Measurements from ENCODE around the gene FBXO41.
"Not testable (repeated sequence)": the region's sequence is repeated elsewhere in the genome, so short reads cannot be mapped to it uniquely, and the experiment has no call there.

Gene FBXO41

DNA sequence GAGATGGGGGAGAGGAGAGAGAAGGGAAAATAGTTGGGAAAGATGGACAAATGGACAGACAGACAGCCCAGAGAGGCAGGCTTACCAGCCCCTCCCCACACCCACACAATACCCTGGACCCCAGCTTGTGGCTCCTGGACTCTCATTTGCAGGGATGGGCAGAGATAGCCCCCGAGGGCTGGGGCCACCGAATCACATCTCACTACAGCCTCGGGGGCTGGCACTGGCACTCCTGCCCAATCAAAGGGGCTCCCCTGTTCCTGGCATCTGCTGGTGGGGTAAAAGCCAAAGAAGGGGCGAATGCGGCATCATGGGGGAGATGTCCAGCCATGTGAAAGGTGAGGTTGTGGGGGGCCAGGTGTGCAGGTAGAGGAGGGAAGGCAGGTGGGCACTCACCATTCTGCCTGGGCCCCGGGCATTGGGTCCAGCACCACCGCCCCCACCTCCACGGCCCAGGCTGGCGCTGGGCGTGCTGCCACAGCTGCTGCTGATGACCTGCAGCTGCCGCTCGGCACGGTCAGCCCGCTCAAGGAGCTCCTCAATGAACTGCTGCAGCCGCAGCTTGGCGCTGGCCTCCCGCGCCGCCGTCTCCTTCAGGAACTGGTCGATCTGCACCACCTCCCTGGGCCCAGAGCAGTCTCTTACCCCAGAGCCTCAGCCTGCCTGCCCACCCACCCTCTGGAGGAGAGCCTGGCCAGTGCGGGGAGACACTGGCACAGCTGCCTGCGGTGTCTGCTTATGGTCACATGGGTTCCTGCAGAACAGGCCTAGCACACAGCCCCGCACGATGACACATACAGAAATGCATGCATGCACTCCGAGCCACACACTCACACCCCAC is 18.0 kb downstream of the FBXO41 start:
- peaks cover 48% of the 10 kb centered on the region for H3K27me3 Mint-ChIP-seq (ENCODE audit: low read depth)
- TF ChIP-seq, protein P1, sequence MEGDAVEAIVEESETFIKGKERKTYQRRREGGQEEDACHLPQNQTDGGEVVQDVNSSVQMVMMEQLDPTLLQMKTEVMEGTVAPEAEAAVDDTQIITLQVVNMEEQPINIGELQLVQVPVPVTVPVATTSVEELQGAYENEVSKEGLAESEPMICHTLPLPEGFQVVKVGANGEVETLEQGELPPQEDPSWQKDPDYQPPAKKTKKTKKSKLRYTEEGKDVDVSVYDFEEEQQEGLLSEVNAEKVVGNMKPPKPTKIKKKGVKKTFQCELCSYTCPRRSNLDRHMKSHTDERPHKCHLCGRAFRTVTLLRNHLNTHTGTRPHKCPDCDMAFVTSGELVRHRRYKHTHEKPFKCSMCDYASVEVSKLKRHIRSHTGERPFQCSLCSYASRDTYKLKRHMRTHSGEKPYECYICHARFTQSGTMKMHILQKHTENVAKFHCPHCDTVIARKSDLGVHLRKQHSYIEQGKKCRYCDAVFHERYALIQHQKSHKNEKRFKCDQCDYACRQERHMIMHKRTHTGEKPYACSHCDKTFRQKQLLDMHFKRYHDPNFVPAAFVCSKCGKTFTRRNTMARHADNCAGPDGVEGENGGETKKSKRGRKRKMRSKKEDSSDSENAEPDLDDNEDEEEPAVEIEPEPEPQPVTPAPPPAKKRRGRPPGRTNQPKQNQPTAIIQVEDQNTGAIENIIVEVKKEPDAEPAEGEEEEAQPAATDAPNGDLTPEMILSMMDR (IDR thresholded peaks at IDR 0.05; ENCODE audit: unreplicated experiment in 3 of 3), result no peak
- H3K9me3 Mint-ChIP-seq, result no peaks in the 10 kb centered on the region
- H3K27ac Mint-ChIP-seq, result no peak overlapping the region
- H3K4me1 Mint-ChIP-seq, result peaks cover 4% of the 10 kb centered on the region
- H3K4me3 Mint-ChIP-seq, result no peak overlapping the region
- H3K36me3 Mint-ChIP-seq (ENCODE audit: low read depth), result no peaks in the 10 kb centered on the region

DNA sequence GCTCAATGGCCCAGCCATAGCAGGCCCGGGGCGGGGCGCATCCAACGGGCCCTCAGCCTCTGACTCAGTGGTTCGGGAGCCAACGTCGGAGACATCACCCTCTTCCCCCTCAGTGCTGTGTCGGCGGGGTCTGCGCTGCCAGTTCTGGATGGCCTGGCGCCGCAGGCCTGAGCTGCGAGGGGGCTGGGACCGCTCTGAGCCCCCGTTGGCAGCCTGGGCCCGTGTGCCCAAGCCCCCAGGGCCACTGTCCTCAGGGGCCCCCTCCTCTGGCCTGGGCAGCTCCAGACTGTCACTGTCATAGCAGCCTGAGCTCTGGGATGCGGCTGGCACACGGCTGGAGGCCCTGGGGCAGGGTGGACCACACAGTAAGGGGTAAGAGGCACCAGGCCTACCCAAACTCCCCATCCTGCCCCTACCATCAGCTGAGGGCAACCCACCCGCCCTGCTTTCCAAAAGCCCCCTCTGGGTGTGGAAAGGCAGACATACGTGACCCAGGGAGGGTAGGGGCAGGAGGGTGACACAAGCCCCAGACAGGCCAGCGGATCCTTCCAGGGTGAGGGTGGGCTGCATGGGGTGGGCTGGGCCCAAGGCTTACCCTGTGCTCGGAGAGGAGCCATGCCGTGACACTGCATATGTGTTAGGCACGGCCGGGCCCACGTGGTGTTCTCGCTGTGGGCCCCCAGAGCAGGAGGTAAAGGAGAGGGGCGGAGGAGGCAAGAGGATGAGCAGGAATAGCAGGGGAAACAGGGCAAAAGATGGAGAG is 18.8 kb downstream of the FBXO41 start:
- no peak overlapping the region for H3K4me3 Mint-ChIP-seq
- peaks cover 4% of the 10 kb centered on the region for H3K4me1 Mint-ChIP-seq
- no peaks in the 10 kb centered on the region for H3K9me3 Mint-ChIP-seq
- peaks cover 40% of the 10 kb centered on the region for H3K27me3 Mint-ChIP-seq (ENCODE audit: low read depth)
- TF ChIP-seq, protein P1 (IDR thresholded peaks at IDR 0.05; ENCODE audit: unreplicated experiment in 3 of 3), result no peak
- H3K36me3 Mint-ChIP-seq (ENCODE audit: low read depth), result no peaks in the 10 kb centered on the region
- no peak overlapping the region for H3K27ac Mint-ChIP-seq

DNA sequence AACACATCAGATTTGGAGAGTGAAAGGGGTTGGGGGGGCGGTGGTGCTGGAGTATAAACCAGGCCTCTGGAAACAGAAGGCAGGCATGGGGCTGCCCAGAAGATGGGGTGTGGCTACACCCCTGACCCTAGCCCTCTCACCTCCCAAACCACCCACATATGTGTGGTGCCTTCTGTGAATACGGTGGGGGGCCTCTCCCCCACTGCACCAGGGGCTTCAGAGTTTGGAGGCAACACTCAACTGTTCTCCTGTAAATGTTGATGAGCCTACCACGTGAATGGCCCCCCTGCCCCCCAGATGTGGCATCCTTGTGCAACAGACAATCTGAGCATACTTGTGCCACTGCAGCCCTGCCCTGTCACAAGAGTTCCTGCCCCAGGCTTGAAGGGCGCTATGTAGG is 19.5 kb downstream of the FBXO41 start:
- Mint-ChIP-seq H3K4me1 (peaks cover 4% of the 10 kb centered on the region), H3K9me3 (no peaks in the 10 kb centered on the region), H3K4me3 (no peak overlapping the region), H3K27me3 (ENCODE audit: low read depth) (peaks cover 33% of the 10 kb centered on the region), H3K27ac (no peak overlapping the region), H3K36me3 (ENCODE audit: low read depth) (no peaks in the 10 kb centered on the region)
- TF ChIP-seq, protein P1 (IDR thresholded peaks at IDR 0.05; ENCODE audit: unreplicated experiment in 3 of 3), result no peak

DNA sequence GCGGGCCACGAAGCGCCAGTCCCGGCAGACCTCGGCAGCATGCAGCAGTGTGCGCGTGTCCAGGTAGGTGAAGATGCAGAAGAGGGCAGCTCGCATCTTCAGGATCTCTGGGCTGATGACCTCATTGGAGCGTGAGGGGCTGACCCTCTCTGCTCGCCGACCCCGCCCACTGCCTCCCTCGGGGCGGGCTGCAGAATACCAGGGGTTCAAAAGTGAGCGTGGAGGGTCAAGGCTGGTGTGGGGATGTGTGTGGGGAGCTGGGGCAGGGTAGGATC is 20.0 kb downstream of the FBXO41 start:
- H3K4me3 Mint-ChIP-seq, result no peak overlapping the region

DNA sequence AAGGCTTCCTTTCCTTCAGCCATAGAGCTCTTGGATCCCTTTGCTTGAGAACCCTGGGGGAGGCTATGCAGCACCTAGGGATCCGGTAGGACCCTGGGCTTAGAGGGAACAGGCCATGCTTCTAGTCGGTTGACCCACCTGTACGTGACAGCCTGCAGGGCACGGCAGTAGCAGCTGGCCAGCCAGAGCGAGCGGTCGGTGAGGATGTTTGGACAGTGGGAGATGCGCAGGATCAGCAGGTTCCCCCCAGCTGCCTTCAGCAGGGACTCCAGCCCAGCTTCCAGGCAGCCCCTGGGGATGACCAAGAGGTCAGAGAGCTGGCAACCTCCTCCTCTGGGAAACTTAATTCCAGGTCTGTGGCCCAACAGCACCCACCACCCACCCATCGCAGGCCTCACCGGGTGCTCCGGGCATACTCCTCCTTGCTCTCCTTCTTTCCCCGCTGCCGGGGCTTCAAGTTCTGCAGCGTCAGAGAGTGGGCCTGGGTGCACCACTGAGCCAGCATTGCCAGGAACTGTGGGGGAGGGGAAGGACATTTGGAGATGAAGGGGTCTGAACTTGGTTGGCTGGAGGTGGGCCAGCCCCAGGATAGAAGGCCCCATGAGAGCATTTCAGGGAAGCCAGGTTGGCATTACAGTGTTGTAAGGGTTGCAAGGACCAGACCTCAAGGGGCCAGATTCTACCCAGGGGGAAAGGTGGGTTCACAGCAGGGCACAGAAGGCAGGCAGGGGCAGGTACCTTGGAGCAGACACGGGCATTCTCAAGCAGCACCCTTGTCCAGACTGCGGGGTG is 20.5 kb downstream of the FBXO41 start:
- no peak overlapping the region for H3K27ac Mint-ChIP-seq
- no peak overlapping the region for H3K4me3 Mint-ChIP-seq
- TF ChIP-seq, protein P1 (IDR thresholded peaks at IDR 0.05; ENCODE audit: unreplicated experiment in 3 of 3), result no peak
- H3K27me3 Mint-ChIP-seq (ENCODE audit: low read depth), result peaks cover 28% of the 10 kb centered on the region
- no peaks in the 10 kb centered on the region for H3K36me3 Mint-ChIP-seq (ENCODE audit: low read depth)
- H3K9me3 Mint-ChIP-seq, result no peaks in the 10 kb centered on the region
- peaks cover 4% of the 10 kb centered on the region for H3K4me1 Mint-ChIP-seq

More for the DNA sequence above, 20.0 kb downstream of the FBXO41 start:
- peaks cover 4% of the 10 kb centered on the region for H3K4me1 Mint-ChIP-seq
- peaks cover 30% of the 10 kb centered on the region for H3K27me3 Mint-ChIP-seq (ENCODE audit: low read depth)
- H3K27ac Mint-ChIP-seq, result no peak overlapping the region
- H3K36me3 Mint-ChIP-seq (ENCODE audit: low read depth), result no peaks in the 10 kb centered on the region
- no peaks in the 10 kb centered on the region for H3K9me3 Mint-ChIP-seq
- TF ChIP-seq, protein P1 (IDR thresholded peaks at IDR 0.05; ENCODE audit: unreplicated experiment in 3 of 3), result no peak

DNA sequence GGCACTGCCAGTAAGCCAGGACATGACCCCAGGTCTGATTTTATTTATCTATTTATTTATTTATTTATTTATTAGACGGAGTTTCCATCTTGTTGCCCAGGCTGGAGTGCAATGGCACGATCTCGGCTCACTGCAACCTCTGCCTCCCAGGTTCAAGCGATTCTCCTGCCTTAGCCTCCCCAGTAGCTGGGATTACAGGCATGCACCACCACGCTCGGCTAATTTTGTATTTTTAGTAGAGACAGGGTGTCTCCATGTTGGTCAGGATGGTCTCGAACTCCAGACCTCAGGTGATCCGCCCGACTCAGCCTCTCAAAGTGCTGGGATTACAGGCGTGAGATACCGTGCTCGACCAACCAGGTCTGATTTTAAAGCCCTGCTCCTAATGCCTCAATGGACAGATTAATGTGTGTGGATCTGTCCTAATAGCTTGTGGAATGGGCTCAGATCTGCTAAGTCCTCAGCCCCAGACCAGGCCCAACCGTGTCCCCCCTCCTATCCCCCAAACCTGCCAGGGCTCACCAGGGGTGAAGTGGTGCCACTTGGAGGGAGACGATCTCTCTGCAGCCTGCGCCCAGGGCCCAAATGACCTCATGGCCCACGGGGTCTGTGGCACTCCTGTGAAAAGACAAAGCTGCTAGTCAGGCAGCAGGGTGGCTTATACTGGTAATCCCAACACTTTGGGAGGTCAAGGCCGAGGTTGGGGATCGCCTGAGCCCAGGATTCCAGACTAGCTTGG is 21.4 kb downstream of the FBXO41 start:
- not testable (repeated sequence) for H3K4me3 Mint-ChIP-seq; H3K9me3 Mint-ChIP-seq; H3K4me1 Mint-ChIP-seq; H3K36me3 Mint-ChIP-seq (ENCODE audit: low read depth); H3K27ac Mint-ChIP-seq
- peaks cover 19% of the 10 kb centered on the region for H3K27me3 Mint-ChIP-seq (ENCODE audit: low read depth)
